K562 (cell line): ENCODE results near the gene KHSRP. TPM values are rescaled to one million over a fixed set of nuclear protein-coding genes. Genes with fewer than 3 reads are reported as not detected.

ENCODE experiments used
- COPS2 ChIP-seq: fragments of 450-650 bp; conservative IDR thresholded peaks from 2 replicates; pipeline ENCODE4 v1.6.1; 2016; ENCODE audit warnings: mild to moderate bottlenecking, moderate library complexity
- CREB3 ChIP-seq: fragments of 450-650 bp; conservative IDR thresholded peaks from 2 replicates; pipeline ENCODE4 v1.6.1; 2016; ENCODE audit warnings: missing genetic modification characterization, low read depth, mild to moderate bottlenecking, missing compliant biosample characterization, moderate library complexity
- DLX4 ChIP-seq: fragments of 250-450 bp; sonication (Bioruptor Pico); IDR thresholded peaks from 2 replicates; pipeline ENCODE4 v1.6.1; 2021; ENCODE audit warnings: mild to moderate bottlenecking
- EZH2 ChIP-seq: IDR thresholded peaks from 2 replicates; pipeline ENCODE4 v1.6.1; 2012; ENCODE audit warnings: low read depth, mild to moderate bottlenecking, inconsistent platforms, low read length, borderline replicate concordance
- GABPA ChIP-seq: fragments of 200-800 bp; sonication (Bioruptor generic); conservative IDR thresholded peaks from 2 replicates; pipeline ENCODE4 v1.6.1; 2016; ENCODE audit warnings: low read depth, missing genetic modification characterization, missing compliant biosample characterization
- IRF2 ChIP-seq: sonication (generic); formaldehyde crosslinking; IDR thresholded peaks from 2 replicates; pipeline ENCODE4 v1.8.1; 2022; ENCODE audit warnings: mild to moderate bottlenecking, missing genetic modification reagents
- MYBL2 ChIP-seq, 2 experiments: fragments of 450-650 bp in 1 of 2; sonication (generic) in 1 of 2; formaldehyde crosslinking in 1 of 2; IDR thresholded peaks; 2 replicates each; pipeline versions ENCODE4 v1.6.1 to v1.8.1; 2017 to 2022; ENCODE audit warnings: borderline replicate concordance in 1 of 2, inconsistent platforms in 1 of 2, low read depth in 1 of 2, mild to moderate bottlenecking in 1 of 2, missing genetic modification reagents in 1 of 2, moderate library complexity in 1 of 2
- RBBP5 ChIP-seq: fragments of 200-600 bp; sonication (generic); IDR thresholded peaks from 2 replicates; pipeline ENCODE4 v1.6.1; 2012; ENCODE audit warnings: borderline replicate concordance, mild to moderate bottlenecking, low read length, control low read depth, inconsistent platforms; ENCODE audit not compliant: insufficient read depth, poor library complexity, severe bottlenecking
- SAP30 ChIP-seq: fragments of 200-600 bp; sonication (generic); IDR thresholded peaks from 2 replicates; pipeline ENCODE4 v1.6.1; 2012; ENCODE audit warnings: borderline replicate concordance, low read depth, mild to moderate bottlenecking, moderate library complexity, low read length, control low read depth, inconsistent platforms; ENCODE audit not compliant: insufficient read depth, poor library complexity, severe bottlenecking
- TBP ChIP-seq: optimal IDR thresholded peaks from 2 replicates; pipeline ENCODE3; 2011; ENCODE audit warnings: low read depth, low read length, improper control_type of control experiment
- THRB ChIP-seq: fragments of 450-650 bp; formaldehyde crosslinking; conservative IDR thresholded peaks from 2 replicates; pipeline ENCODE4 v1.4.0; 2022; ENCODE audit warnings: mild to moderate bottlenecking, missing genetic modification characterization
- WHSC1 ChIP-seq: IDR thresholded peaks from one replicate; pipeline ENCODE4 v1.6.1; 2012; ENCODE audit warnings: low read length, control low read depth, inconsistent platforms
- YY1 ChIP-seq, 3 experiments: IDR thresholded peaks; 2 replicates each; pipeline ENCODE4 v1.6.1; 2011; ENCODE audit warnings: low read length in 2 of 3, mild to moderate bottlenecking in 2 of 3, moderate library complexity in 2 of 3, borderline replicate concordance in 1 of 3, control low read depth in 1 of 3, low read depth in 1 of 3; ENCODE audit not compliant: insufficient read depth in 3 of 3, insufficient replicate concordance in 2 of 3, control insufficient read depth in 1 of 3, insufficient read length in 1 of 3; ENCODE audit errors: extremely low read depth in 1 of 3
- ZBTB7A ChIP-seq: IDR thresholded peaks from 2 replicates; pipeline ENCODE4 v1.6.1; 2011; ENCODE audit warnings: low read depth, mild to moderate bottlenecking, low read length, moderate library complexity, borderline replicate concordance; ENCODE audit not compliant: control insufficient read depth
- ZNF384 ChIP-seq: IDR thresholded peaks from 2 replicates; pipeline ENCODE4 v1.6.1; 2012; ENCODE audit warnings: low read depth, low read length, improper control_type of control experiment
- ZNF584 ChIP-seq: fragments of 200-800 bp; sonication (Bioruptor generic); IDR thresholded peaks from 2 replicates; pipeline ENCODE4 v1.6.1; 2016; ENCODE audit warnings: low read depth, mild to moderate bottlenecking, missing genetic modification characterization, missing compliant biosample characterization
- ZNF695 ChIP-seq: fragments of 450-650 bp; formaldehyde crosslinking; IDR thresholded peaks from 2 replicates; pipeline ENCODE4 v1.4.0; 2020; ENCODE audit warnings: mild to moderate bottlenecking, moderate library complexity
- polyA plus RNA-seq, 8 experiments: library from polyadenylated mRNA; depleted of rRNA in 4 of 8; stranded (reverse) in 5 of 8; unstranded in 3 of 8; fragments of >200 nt; fragmentation: Nextera tagmentation in 2 of 8; fragmentation: Illumina TruSeq in 1 of 8; extraction: Ambion mirVana in 2 of 8; extraction: Trizol in 1 of 8; gene quantifications; 2 replicates each; pipeline versions ENCODE4 v1.2.1 to v1.2.3, GENCODE V29; 2011 to 2014; ENCODE audit warnings: inconsistent platforms in 1 of 8, missing spikeins in 1 of 8
- total RNA-seq, 7 experiments: library from RNA; depleted of rRNA in 6 of 7; stranded (reverse); fragments of >200 nt in 6 of 7; fragmentation: Illumina TruSeq in 2 of 7; extraction: Trizol in 2 of 7; gene quantifications; 2 replicates each; pipeline versions ENCODE4 v1.2.1 to v1.2.3, GENCODE V29; 2011 to 2021; ENCODE audit warnings: low replicate concordance in 1 of 7
- TF ChIP-seq, protein P1 (sequence below), 2 experiments: fragments of 150-350 bp in 1 of 2; IDR thresholded peaks; 2 replicates each; pipeline ENCODE4 v1.6.1; 2012 to 2016; ENCODE audit warnings: low read depth in 2 of 2, low read length in 2 of 2, mild to moderate bottlenecking in 1 of 2, moderate library complexity in 1 of 2

KHSRP gene
- total and polyA plus RNA-seq, 9 of the 15 experiments (the other 6 are each of a cell fraction or from before 2014, with no cell fraction given) = 4.2 to 564 (median 139) TPM

GRCh38 chr19:6393074-6393982 lies 31.3 kb downstream of the KHSRP start, which contains the start of gene GTF2F1 (continued):
- TF ChIP-seq, protein P1, sequence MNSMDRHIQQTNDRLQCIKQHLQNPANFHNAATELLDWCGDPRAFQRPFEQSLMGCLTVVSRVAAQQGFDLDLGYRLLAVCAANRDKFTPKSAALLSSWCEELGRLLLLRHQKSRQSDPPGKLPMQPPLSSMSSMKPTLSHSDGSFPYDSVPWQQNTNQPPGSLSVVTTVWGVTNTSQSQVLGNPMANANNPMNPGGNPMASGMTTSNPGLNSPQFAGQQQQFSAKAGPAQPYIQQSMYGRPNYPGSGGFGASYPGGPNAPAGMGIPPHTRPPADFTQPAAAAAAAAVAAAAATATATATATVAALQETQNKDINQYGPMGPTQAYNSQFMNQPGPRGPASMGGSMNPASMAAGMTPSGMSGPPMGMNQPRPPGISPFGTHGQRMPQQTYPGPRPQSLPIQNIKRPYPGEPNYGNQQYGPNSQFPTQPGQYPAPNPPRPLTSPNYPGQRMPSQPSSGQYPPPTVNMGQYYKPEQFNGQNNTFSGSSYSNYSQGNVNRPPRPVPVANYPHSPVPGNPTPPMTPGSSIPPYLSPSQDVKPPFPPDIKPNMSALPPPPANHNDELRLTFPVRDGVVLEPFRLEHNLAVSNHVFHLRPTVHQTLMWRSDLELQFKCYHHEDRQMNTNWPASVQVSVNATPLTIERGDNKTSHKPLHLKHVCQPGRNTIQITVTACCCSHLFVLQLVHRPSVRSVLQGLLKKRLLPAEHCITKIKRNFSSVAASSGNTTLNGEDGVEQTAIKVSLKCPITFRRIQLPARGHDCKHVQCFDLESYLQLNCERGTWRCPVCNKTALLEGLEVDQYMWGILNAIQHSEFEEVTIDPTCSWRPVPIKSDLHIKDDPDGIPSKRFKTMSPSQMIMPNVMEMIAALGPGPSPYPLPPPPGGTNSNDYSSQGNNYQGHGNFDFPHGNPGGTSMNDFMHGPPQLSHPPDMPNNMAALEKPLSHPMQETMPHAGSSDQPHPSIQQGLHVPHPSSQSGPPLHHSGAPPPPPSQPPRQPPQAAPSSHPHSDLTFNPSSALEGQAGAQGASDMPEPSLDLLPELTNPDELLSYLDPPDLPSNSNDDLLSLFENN (IDR thresholded peaks at IDR 0.05; ENCODE audit: low read depth in 2 of 2, low read length in 2 of 2) = no peak
- TF ChIP-seq RBBP5 (peak; percentile 65), WHSC1 (no peak), IRF2 (no peak), ZNF384 (no peak), TBP (peak; percentile 73), DLX4 (no peak), THRB (CRISPR knock-in tag) (no peak), CREB3 (tag) (0 out of 2 replicates have a peak, but pooled peaks have one; percentile 45), ZNF695 (no peak), MYBL2 (IDR thresholded peaks at IDR 0.05; ENCODE audit: low read depth) (no peak), MYBL2 (CRISPR knock-in tag; IDR thresholded peaks at IDR 0.05; ENCODE audit: borderline replicate concordance) (no peak), GABPA (peak; percentile 98), YY1 (IDR thresholded peaks at IDR 0.05; ENCODE audit: borderline replicate concordance in 1 of 3, control insufficient read depth in 1 of 3, extremely low read depth in 1 of 3, insufficient read depth in 3 of 3, insufficient read length in 1 of 3, insufficient replicate concordance in 2 of 3, low read depth in 1 of 3, low read length in 2 of 3) (peak in 2 of 3 experiments; percentile 33 to 35), ZNF584 (CRISPR knock-in tag) (no peak), EZH2 (no peak), ZBTB7A (peak; percentile 85), SAP30 (peak; percentile 49), COPS2 (no peak)
